WTC11 (cell line): ENCODE data around the gene CHMP5.

ENCODE experiments used
- FOXP4 ChIP-seq: sonication (generic); formaldehyde crosslinking; IDR thresholded peaks from 2 replicates; pipeline ENCODE4 v1.8.0; 2022; ENCODE audit warnings: mild to moderate bottlenecking, missing genetic modification reagents
- JAZF1 ChIP-seq: fragments of 250-450 bp; sonication (Bioruptor Pico); IDR thresholded peaks from 2 replicates; pipeline ENCODE4 v1.9.0; 2021; ENCODE audit warnings: moderate library complexity, mild to moderate bottlenecking, inconsistent platforms
- MAX ChIP-seq: sonication (generic); formaldehyde crosslinking; IDR thresholded peaks from 2 replicates; pipeline ENCODE4 v1.8.0; 2022; ENCODE audit warnings: mild to moderate bottlenecking, missing genetic modification reagents
- SP1 ChIP-seq: sonication (generic); formaldehyde crosslinking; conservative IDR thresholded peaks from 2 replicates; pipeline ENCODE4 v1.8.1; 2022; ENCODE audit warnings: missing genetic modification reagents
- TF ChIP-seq, protein P1 (sequence below): fragments of 200-600 bp; IDR thresholded peaks from 2 replicates; pipeline ENCODE4 v1.8.0; 2022; ENCODE audit warnings: antibody characterized with exemption

DNA sequence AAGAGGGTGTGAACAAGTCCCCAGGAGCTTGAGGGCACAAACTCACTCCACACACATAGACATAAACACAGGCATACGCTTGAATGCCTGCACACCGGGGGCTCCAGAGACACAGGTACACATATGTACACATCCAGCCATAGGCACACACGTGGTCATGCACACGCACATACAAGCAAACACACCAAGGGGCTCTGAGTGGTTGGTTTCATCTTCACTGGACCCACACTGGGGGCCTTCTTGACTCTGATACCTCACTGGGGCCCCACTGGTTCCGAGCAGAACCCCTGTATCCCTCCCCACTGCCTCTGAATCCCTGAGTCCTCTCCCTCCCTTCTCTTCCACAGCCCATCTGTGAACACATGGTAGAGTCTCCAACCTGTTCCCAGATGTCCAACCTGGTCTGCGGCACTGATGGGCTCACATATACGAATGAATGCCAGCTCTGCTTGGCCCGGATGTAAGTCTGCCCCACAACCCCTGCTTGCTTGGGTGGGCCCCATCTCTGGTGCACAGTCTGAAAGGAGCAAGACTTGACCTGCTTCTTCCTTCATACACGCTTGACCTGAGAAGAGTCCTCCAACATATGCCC is 18.5 kb upstream of the CHMP5 start:
- TF ChIP-seq SP1 (no peak), MAX (CRISPR knock-in tag) (no peak), FOXP4 (no peak), JAZF1 (no peak)
- TF ChIP-seq, protein P1, sequence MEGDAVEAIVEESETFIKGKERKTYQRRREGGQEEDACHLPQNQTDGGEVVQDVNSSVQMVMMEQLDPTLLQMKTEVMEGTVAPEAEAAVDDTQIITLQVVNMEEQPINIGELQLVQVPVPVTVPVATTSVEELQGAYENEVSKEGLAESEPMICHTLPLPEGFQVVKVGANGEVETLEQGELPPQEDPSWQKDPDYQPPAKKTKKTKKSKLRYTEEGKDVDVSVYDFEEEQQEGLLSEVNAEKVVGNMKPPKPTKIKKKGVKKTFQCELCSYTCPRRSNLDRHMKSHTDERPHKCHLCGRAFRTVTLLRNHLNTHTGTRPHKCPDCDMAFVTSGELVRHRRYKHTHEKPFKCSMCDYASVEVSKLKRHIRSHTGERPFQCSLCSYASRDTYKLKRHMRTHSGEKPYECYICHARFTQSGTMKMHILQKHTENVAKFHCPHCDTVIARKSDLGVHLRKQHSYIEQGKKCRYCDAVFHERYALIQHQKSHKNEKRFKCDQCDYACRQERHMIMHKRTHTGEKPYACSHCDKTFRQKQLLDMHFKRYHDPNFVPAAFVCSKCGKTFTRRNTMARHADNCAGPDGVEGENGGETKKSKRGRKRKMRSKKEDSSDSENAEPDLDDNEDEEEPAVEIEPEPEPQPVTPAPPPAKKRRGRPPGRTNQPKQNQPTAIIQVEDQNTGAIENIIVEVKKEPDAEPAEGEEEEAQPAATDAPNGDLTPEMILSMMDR = no peak
